Subcutaneous adipose tissue (tissue), 4 donors: ENCODE data around the gene H2BK1. TPM values are rescaled to one million over a fixed set of nuclear protein-coding genes. Genes with fewer than 3 reads are reported as not detected.

Source experiments
- CTCF ChIP-seq: fragments of 450-650 bp; IDR thresholded peaks from one replicate; pipeline ENCODE4 v1.5.1; 2016; ENCODE audit warnings: low read depth, mild to moderate bottlenecking, control low read depth, antibody characterized with exemption, moderate library complexity
- total RNA-seq, 4 donors: library from RNA; depleted of rRNA; stranded (reverse); fragments of >200 nt; gene quantifications; one replicate each; pipeline ENCODE4 v1.1.0, GENCODE V29; 2016

H2BK1 gene
- total RNA-seq, 4 donors from 2014 or later = not detected

- no peak for TF ChIP-seq CTCF
These were observed 3.5 kb upstream of the H2BK1 start for GRCh38 chr7:151213826-151214225.

- TF ChIP-seq CTCF = no peak
These were observed 2.3 kb upstream of the H2BK1 start for GRCh38 chr7:151212626-151213025.

- TF ChIP-seq CTCF = no peak
These were observed 976 bp upstream of the H2BK1 start for GRCh38 chr7:151211155-151211772.

GRCh38 chr7:151209588-151209987 lies 700 bp downstream of the H2BK1 start:
- no peak for TF ChIP-seq CTCF

GRCh38 chr7:151208253-151208862 lies 1.9 kb downstream of the H2BK1 start:
- no peak for TF ChIP-seq CTCF

GRCh38 chr7:151207804-151208203 lies 2.5 kb downstream of the H2BK1 start:
- no peak for TF ChIP-seq CTCF

GRCh38 chr7:151207315-151207714 lies 3.0 kb downstream of the H2BK1 start:
- no peak for TF ChIP-seq CTCF
